Measurements from ENCODE around the gene FBXL7. TPM values are rescaled to one million over a fixed set of nuclear protein-coding genes. Genes with fewer than 3 reads are reported as not detected.

The FBXL7 gene
- total and polyA plus RNA-seq, 10 donors, result 1.1 to 12.9 (median 8.3) TPM

DNA sequence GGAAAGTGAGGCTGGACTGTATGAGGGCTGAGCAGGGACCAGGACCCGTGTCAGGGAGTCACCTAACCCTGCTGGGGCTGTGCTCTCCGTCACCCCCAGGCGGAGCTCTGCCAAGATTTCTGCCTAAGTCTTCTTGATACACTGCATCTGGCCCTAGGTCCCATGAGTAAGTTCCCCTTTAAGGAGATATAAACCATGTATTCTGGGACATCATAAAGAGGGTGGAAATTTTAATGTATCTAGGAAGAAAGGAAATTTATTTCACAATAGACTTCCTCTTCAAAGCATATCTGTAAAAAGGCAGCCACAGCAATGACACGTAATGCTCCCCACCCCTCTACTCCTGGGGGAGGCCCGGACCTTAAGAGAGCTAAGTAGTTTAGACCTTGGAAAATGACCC lies 183.4 kb downstream of the FBXL7 start:
- DNase-seq, result no peak
- no peak for TF ChIP-seq POLR2A (IDR thresholded peaks at IDR 0.05)
- TF ChIP-seq, protein P1, sequence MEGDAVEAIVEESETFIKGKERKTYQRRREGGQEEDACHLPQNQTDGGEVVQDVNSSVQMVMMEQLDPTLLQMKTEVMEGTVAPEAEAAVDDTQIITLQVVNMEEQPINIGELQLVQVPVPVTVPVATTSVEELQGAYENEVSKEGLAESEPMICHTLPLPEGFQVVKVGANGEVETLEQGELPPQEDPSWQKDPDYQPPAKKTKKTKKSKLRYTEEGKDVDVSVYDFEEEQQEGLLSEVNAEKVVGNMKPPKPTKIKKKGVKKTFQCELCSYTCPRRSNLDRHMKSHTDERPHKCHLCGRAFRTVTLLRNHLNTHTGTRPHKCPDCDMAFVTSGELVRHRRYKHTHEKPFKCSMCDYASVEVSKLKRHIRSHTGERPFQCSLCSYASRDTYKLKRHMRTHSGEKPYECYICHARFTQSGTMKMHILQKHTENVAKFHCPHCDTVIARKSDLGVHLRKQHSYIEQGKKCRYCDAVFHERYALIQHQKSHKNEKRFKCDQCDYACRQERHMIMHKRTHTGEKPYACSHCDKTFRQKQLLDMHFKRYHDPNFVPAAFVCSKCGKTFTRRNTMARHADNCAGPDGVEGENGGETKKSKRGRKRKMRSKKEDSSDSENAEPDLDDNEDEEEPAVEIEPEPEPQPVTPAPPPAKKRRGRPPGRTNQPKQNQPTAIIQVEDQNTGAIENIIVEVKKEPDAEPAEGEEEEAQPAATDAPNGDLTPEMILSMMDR (IDR thresholded peaks at IDR 0.05 in 8 of 11, conservative IDR thresholded peaks at IDR 0.05 in 3 of 11), result no peak
- TF ChIP-seq POLR2AphosphoS5 (IDR thresholded peaks at IDR 0.05), result no peak
- WGBS, 5 donors, result 25 to 49% (median 38%) methylated on average over 5 of the region's 5 CpGs

DNA sequence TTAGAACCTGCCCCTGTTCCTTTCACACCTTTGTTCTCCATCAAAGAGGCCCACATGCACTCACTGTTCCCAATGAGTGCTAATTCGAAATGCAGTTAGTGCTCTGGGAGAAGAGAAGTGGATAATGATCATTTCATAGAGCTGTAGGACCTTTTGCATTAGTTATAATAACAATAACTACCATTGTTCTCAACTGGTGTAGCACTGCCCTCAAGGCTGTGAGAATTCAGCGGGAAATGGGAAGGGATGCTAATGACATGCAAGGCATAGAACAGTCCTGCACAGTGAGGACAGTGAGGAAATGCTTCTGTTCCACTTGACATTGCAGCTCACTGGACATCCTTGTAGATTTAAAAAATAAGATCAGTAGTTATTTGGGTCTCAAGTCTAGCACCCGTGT lies 187.4 kb downstream of the FBXL7 start:
- no peak for DNase-seq
- no peak overlapping the region for H3K4me3 ChIP-seq
- no peaks in the 10 kb centered on the region for H3K9me3 ChIP-seq
- no peak overlapping the region for H3K27ac ChIP-seq
- H3K4me1 ChIP-seq, result peaks cover 0 to 6% (median 0%) of the 10 kb centered on the region in 6 donors
- H3K36me3 ChIP-seq, result no peaks in the 10 kb centered on the region
- no peak for TF ChIP-seq POLR2A (IDR thresholded peaks at IDR 0.05)
- TF ChIP-seq, protein P1 (IDR thresholded peaks at IDR 0.05 in 8 of 11, conservative IDR thresholded peaks at IDR 0.05 in 3 of 11), result no peak
- no peak for TF ChIP-seq POLR2AphosphoS5 (IDR thresholded peaks at IDR 0.05)
- H3K27me3 ChIP-seq (replicated peaks in 1 of 7), result no peaks in the 10 kb centered on the region
- intact Hi-C loops (cut with DNase I; ENCODE audit: low total_unique reads), result no loop called here
- WGBS, 5 donors, result 76 to 82% (median 79%) methylated on average over 3 of the region's 3 CpGs

More for the DNA sequence above, 183.4 kb downstream of the FBXL7 start:
- Histone ChIP-seq H3K4me1 (no peaks in the 10 kb centered on the region), H3K9me3 (no peaks in the 10 kb centered on the region), H3K36me3 (no peaks in the 10 kb centered on the region), H3K27me3 (replicated peaks in 1 of 7) (no peaks in the 10 kb centered on the region), H3K27ac (no peak overlapping the region), H3K4me3 (no peak overlapping the region)
- intact Hi-C loops (cut with DNase I; ENCODE audit: low total_unique reads), result no loop called here

DNA sequence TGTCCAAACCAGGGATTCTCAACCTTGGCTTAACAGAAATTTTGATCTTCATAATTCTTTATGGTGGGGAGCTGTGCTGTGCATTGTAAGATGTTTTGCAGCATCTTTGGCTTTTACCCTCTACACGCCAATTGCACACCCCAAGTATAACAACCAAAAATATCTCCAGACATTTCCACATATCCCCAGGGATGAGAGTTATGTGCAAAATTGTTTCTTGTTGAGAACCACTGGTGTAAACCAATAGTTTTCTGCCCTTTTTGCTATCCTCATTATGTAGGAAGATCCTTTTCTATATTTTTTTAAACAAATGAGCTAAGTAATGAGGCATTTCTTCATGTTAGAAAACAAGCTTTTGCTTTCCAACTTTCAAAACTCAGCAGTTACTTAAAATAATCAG lies 189.9 kb downstream of the FBXL7 start:
- Histone ChIP-seq H3K4me1 (peaks cover 0 to 6% (median 0%) of the 10 kb centered on the region in 6 donors), H3K36me3 (no peaks in the 10 kb centered on the region), H3K9me3 (peaks cover 0 to 8% (median 0%) of the 10 kb centered on the region in 8 donors), H3K4me3 (no peak overlapping the region), H3K27me3 (replicated peaks in 1 of 7) (no peaks in the 10 kb centered on the region), H3K27ac (no peak overlapping the region)
- TF ChIP-seq, protein P1 (IDR thresholded peaks at IDR 0.05 in 8 of 11, conservative IDR thresholded peaks at IDR 0.05 in 3 of 11), result no peak
- TF ChIP-seq POLR2A (IDR thresholded peaks at IDR 0.05) (no peak), POLR2AphosphoS5 (IDR thresholded peaks at IDR 0.05) (no peak)
- DNase-seq, result no peak
- WGBS, 5 donors, result 86 to 97% (median 93%) methylated on average over 1 of the region's 1 CpG
- intact Hi-C loops (cut with DNase I; ENCODE audit: low total_unique reads), result no loop called here

DNA sequence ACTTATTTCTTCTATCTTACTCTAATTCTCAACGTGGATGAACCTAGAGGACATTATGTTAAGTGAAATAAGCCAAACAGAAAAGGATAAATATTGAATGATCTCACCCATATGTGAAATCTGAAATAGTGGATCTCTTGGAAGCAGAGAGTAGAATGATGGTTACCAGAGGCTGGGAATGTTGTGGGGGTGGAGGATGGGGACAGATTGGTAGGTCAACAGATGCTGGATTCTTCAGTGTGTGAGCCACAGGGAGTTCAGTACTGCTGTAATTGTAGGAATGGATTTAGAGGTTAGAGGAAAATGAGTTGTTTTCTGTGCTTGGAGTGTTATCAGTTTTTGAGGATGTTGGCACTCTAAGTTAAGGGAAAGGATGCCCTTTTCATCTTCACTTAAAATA lies 190.6 kb downstream of the FBXL7 start:
- Histone ChIP-seq H3K27ac (no peak overlapping the region), H3K36me3 (no peaks in the 10 kb centered on the region), H3K9me3 (peaks cover 0 to 8% (median 0%) of the 10 kb centered on the region in 8 donors), H3K4me1 (peaks cover 0 to 6% (median 0%) of the 10 kb centered on the region in 6 donors), H3K27me3 (replicated peaks in 1 of 7) (no peaks in the 10 kb centered on the region), H3K4me3 (no peak overlapping the region)
- intact Hi-C loops (cut with DNase I; ENCODE audit: low total_unique reads), result no loop called here
- TF ChIP-seq POLR2A (IDR thresholded peaks at IDR 0.05) (no peak), POLR2AphosphoS5 (IDR thresholded peaks at IDR 0.05) (no peak)
- TF ChIP-seq, protein P1 (IDR thresholded peaks at IDR 0.05 in 8 of 11, conservative IDR thresholded peaks at IDR 0.05 in 3 of 11), result no peak
- 47 to 67% (median 54%) methylated on average over 1 of the region's 1 CpG for WGBS, 5 donors
- DNase-seq, result no peak

Data from spleen (tissue), 11 donors.